Loucy (cell line): ENCODE measurements around the gene NUP85.

Experiments
- EZH2phosphoT487 ChIP-seq: fragments of 200-600 bp; IDR thresholded peaks from 2 replicates; pipeline ENCODE4 v1.6.1; 2018; ENCODE audit warnings: antibody characterized with exemption, mild to moderate bottlenecking, moderate library complexity, borderline replicate concordance
- TF ChIP-seq, protein P1 (sequence below): fragments of 200-600 bp; sonication (generic); conservative IDR thresholded peaks from 2 replicates; pipeline ENCODE4 v1.5.1; 2014; ENCODE audit warnings: mild to moderate bottlenecking, antibody characterized with exemption, low read length

DNA sequence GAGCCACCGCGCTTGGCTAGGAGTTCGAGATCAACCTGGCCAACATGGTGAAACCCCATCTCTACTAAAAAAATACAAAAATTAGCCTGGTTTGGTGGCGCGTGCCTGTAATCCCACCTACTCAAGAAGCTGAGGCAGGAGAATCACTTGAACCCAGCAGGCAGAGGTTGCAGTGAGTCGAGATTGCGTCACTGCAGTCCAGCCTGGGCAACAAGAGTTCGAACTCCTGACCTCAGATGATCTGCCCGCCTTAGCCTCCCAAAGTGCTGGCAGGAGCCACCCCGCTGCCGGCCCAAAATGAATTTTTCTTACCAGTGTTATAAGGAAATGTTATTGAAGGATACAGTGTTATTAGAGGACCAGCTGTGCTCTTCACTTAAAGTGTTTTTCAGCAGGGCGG is 2.3 kb downstream of the NUP85 start:
- TF ChIP-seq, protein P1, sequence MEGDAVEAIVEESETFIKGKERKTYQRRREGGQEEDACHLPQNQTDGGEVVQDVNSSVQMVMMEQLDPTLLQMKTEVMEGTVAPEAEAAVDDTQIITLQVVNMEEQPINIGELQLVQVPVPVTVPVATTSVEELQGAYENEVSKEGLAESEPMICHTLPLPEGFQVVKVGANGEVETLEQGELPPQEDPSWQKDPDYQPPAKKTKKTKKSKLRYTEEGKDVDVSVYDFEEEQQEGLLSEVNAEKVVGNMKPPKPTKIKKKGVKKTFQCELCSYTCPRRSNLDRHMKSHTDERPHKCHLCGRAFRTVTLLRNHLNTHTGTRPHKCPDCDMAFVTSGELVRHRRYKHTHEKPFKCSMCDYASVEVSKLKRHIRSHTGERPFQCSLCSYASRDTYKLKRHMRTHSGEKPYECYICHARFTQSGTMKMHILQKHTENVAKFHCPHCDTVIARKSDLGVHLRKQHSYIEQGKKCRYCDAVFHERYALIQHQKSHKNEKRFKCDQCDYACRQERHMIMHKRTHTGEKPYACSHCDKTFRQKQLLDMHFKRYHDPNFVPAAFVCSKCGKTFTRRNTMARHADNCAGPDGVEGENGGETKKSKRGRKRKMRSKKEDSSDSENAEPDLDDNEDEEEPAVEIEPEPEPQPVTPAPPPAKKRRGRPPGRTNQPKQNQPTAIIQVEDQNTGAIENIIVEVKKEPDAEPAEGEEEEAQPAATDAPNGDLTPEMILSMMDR, result no peak
- no peak for TF ChIP-seq EZH2phosphoT487
